Measurements from ENCODE around the gene M1AP.

M1AP gene

DNA sequence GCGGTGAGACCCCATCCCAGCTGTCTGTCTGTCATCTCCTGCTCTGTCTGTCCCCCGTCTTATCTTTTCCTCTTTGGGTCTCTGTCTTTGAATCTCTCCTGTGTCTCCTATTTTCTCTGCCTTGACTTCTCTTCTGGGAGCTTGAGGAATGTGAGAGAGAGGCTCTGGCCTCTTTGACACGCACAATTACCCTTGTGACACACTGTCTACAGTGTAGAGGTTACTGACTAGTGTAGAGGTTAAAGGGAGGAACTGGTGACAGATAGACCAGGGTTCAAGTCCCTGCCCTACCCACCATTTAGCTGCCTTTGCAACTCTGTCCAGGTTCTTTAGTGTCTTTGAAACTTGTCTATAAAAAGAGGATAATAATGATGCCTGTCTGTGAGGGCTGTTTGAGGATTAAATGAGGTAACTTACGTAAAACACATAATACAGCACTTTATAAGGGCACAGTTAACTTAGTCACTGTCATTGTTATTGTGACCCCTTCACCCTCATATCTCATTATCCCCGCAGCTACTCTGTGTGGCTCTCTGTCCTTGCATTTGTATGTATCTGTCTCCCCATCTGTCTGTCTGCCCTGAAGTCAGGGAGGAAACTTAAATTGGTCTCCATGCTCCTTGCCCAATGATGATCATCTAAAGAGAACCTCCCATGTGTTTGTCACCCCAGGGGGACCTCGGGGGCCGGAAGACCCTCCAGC is 25.8 kb upstream of the M1AP start:
- no peak for DNase-seq
- Mint-ChIP-seq H3K4me3 (no peak overlapping the region), H3K36me3 (peaks cover 10% of the 10 kb centered on the region), H3K27ac (no peak overlapping the region), H3K4me1 (no peaks in the 10 kb centered on the region), H3K9me3 (no peaks in the 10 kb centered on the region), H3K27me3 (no peaks in the 10 kb centered on the region)
- CTCF ChIA-PET = no interaction called here

DNA sequence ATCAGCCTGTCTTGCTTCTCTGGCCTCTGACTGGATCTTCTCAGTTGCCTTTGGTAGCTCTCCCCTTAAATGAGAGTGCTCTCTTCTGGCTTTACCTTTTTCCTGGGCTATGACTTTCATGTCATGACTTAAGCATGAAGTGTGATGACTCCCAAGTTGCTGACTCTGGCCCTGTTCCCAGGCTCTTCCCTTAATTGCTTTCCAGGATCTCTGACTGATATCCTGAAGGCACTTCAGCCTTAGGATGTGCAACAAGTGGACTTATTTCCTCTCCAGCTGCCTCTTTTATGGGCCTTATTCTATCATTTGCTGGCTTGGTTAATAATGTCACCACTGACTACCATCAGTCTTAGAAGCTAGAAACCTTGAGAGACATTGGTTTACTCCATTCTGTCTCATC is 23.3 kb upstream of the M1AP start:
- CTCF ChIA-PET = interaction anchor here (0.6 to 1.3 kb wide), 2 partner anchors 25 to 480 kb away, joined by 3 read pairs; no protein-coding TSS in a partner anchor
- no peak overlapping the region for H3K4me3 Mint-ChIP-seq
- H3K4me1 Mint-ChIP-seq = no peaks in the 10 kb centered on the region
- H3K27me3 Mint-ChIP-seq = no peaks in the 10 kb centered on the region
- H3K9me3 Mint-ChIP-seq = no peaks in the 10 kb centered on the region
- no peak overlapping the region for H3K27ac Mint-ChIP-seq
- H3K36me3 Mint-ChIP-seq = peaks cover 7% of the 10 kb centered on the region
- DNase-seq = no peak

DNA sequence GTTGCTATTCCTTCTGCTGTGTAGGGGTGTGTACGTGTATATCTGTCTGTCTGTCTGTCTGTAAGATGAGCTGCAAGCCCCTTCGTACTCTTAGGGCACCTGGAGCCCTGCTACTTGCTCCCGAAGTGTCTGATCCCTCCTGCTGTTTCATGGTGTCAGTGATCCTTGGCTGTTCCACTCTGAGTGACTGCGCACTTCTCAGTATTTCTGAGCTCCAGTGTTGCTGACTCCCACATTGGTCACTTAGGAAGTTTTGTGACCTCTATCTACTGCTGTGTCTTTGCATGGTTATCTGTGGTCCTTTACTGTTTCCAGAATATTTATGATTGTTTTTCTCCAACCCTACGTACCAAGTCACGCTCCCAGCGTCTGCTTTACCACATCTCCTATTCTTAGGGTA is 22.1 kb upstream of the M1AP start:
- Mint-ChIP-seq H3K4me3 (no peak overlapping the region), H3K36me3 (no peaks in the 10 kb centered on the region), H3K4me1 (no peaks in the 10 kb centered on the region), H3K27me3 (no peaks in the 10 kb centered on the region), H3K9me3 (no peaks in the 10 kb centered on the region), H3K27ac (no peak overlapping the region)
- no peak for DNase-seq
- CTCF ChIA-PET = interaction anchor here (1.1 kb wide), 1 partner anchor 167 kb away, joined by 3 read pairs; no protein-coding TSS in a partner anchor

GRCh38 chr2:74668087-74668486 is 20.0 kb upstream of the M1AP start:
- H3K27ac Mint-ChIP-seq = no peak overlapping the region
- CTCF ChIA-PET = interaction anchor here (0.6 kb wide), 1 partner anchor 796 kb away, joined by 4 read pairs; no protein-coding TSS in a partner anchor
- H3K4me1 Mint-ChIP-seq = no peaks in the 10 kb centered on the region
- no peak overlapping the region for H3K4me3 Mint-ChIP-seq
- no peak for DNase-seq
- H3K27me3 Mint-ChIP-seq = no peaks in the 10 kb centered on the region
- peaks cover 2% of the 10 kb centered on the region for H3K36me3 Mint-ChIP-seq
- no peaks in the 10 kb centered on the region for H3K9me3 Mint-ChIP-seq

GRCh38 chr2:74659462-74659861 is 11.3 kb upstream of the M1AP start:
- Mint-ChIP-seq H3K4me1 (peaks cover 12% of the 10 kb centered on the region), H3K27me3 (peaks cover 7% of the 10 kb centered on the region), H3K9me3 (no peaks in the 10 kb centered on the region), H3K27ac (no peak overlapping the region), H3K36me3 (peaks cover 2% of the 10 kb centered on the region), H3K4me3 (no peak overlapping the region)
- CTCF ChIA-PET = interaction anchor here (1.0 to 1.7 kb wide), 2 partner anchors 14 to 218 kb away, joined by 3 read pairs; no protein-coding TSS in a partner anchor
- DNase-seq = no peak

DNA sequence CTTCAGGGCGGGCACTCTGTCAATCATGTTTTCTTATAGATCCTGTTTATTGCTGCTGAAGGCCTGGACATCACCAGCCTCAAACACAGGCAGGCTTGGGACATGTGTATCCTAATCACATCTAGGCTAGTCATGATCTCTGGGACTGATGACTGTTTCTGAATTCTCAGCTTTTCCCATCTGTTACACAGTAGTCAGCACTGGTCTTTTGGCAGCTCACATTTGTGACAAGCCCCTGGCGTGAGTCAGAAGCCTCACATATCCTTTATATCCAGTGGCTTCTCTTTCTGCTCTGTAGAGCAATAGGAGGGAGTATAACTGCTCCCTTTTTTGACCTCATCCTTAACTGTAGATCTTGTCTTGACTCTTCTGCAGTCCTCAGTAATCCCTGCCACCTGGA is 10.4 kb upstream of the M1AP start:
- CTCF ChIA-PET = interaction anchor here (1.0 kb wide), 1 partner anchor 13 kb away, joined by 3 read pairs; no protein-coding TSS in a partner anchor
- no peak overlapping the region for H3K4me3 Mint-ChIP-seq
- peaks cover 10% of the 10 kb centered on the region for H3K27me3 Mint-ChIP-seq
- peaks cover 2% of the 10 kb centered on the region for H3K36me3 Mint-ChIP-seq
- H3K27ac Mint-ChIP-seq = no peak overlapping the region
- DNase-seq = no peak
- no peaks in the 10 kb centered on the region for H3K9me3 Mint-ChIP-seq
- peaks cover 16% of the 10 kb centered on the region for H3K4me1 Mint-ChIP-seq

DNA sequence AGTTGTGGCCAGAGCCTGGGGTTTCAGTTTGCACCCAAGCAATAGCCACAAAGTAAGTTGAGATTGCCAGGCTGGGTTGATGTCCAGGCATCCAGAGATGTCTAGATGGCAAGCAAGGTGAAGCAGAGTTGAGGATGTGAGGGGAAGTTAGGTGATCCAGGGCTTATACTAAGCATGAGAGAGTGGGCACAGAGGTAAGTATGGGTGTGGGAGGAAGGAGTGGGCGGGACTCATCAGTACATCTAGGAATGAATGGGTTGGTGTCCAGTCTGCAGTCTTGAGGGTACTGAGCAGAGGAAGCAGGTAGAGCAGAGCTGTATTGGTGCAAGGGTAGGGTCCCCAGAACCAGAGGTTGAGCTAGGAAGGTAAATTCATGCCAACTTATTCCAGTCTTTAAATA is 7.4 kb upstream of the M1AP start:
- no peak overlapping the region for H3K27ac Mint-ChIP-seq
- H3K27me3 Mint-ChIP-seq = peaks cover 12% of the 10 kb centered on the region
- CTCF ChIA-PET = interaction anchor here (0.5 kb wide), 1 partner anchor 59 kb away, joined by 3 read pairs; no protein-coding TSS in a partner anchor
- H3K4me1 Mint-ChIP-seq = peaks cover 22% of the 10 kb centered on the region
- no peaks in the 10 kb centered on the region for H3K36me3 Mint-ChIP-seq
- H3K4me3 Mint-ChIP-seq = peak overlapping the region; percentile 49
- no peaks in the 10 kb centered on the region for H3K9me3 Mint-ChIP-seq
- DNase-seq = no peak

- Mint-ChIP-seq H3K4me1 (peaks cover 22% of the 10 kb centered on the region), H3K27ac (peak within 1 kb of the TSS; percentile 68), H3K4me3 (peak within 1 kb of the TSS; percentile 75), H3K27me3 (peaks cover 23% of the 10 kb centered on the region), H3K36me3 (no peaks in the 10 kb centered on the region), H3K9me3 (no peaks in the 10 kb centered on the region)
- peak; percentile 97 for DNase-seq
- CTCF ChIA-PET = no interaction called here
These were observed 6.1 kb upstream of the M1AP start, which contains the start of gene SEMA4F for GRCh38 chr2:74653985-74654882. Gene SEMA4F (plus strand): TSS chr2:74654247. CDS start chr2:74654377, 130 bp downstream.

GRCh38 chr2:74653589-74653984 is 5.5 kb upstream of the M1AP start:
- DNase-seq = no peak
- Mint-ChIP-seq H3K36me3 (no peaks in the 10 kb centered on the region), H3K9me3 (no peaks in the 10 kb centered on the region), H3K4me3 (peak overlapping the region; percentile 75), H3K27me3 (peaks cover 25% of the 10 kb centered on the region), H3K27ac (peak overlapping the region; percentile 68), H3K4me1 (peaks cover 23% of the 10 kb centered on the region)
- CTCF ChIA-PET = no interaction called here

DNA sequence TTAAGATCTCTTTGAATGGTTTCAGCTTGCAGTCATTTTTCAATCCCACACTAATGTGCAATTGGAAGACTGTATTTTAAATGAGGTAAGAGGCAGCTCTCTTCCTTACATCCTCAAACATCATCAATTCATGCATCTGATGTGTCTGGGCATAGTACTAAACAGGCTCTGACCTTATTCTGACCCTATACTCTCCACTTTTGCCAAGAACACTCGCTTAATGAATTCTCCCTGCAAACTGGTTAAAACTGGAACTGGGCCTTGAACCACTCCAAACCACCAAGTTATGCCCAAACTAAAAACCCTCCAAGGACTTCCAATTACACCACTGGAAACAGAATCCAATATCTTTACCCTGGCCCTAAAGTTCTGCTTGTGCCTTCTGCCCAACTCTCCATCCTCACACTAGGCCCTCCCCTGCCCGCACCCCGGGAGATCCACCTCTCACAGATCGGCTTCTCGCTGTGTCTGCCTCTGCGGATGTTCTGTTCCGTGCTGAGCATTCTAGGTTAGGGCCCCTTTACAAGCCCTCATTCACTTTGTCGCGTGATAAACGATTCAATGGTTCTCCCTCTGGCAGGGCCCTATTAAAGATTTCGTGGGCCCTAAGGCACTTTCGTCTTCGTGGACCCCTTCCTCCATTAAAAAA is 1.2 kb downstream of the M1AP start:
- Mint-ChIP-seq H3K4me1 (peaks cover 4% of the 10 kb centered on the region), H3K27me3 (peaks cover 36% of the 10 kb centered on the region), H3K4me3 (no peak overlapping the region), H3K9me3 (no peaks in the 10 kb centered on the region), H3K27ac (no peak overlapping the region), H3K36me3 (no peaks in the 10 kb centered on the region)
- no peak for DNase-seq
- CTCF ChIA-PET = interaction anchor here (0.9 kb wide), 1 partner anchor 25 kb away, joined by 3 read pairs; no protein-coding TSS in a partner anchor

GRCh38 chr2:74646201-74646600 is 1.9 kb downstream of the M1AP start:
- H3K4me1 Mint-ChIP-seq = peaks cover 4% of the 10 kb centered on the region
- H3K36me3 Mint-ChIP-seq = no peaks in the 10 kb centered on the region
- CTCF ChIA-PET = interaction anchor here (0.9 kb wide), 1 partner anchor 26 kb away, joined by 3 read pairs; no protein-coding TSS in a partner anchor
- peaks cover 42% of the 10 kb centered on the region for H3K27me3 Mint-ChIP-seq
- H3K4me3 Mint-ChIP-seq = no peak overlapping the region
- no peak overlapping the region for H3K27ac Mint-ChIP-seq
- DNase-seq = no peak
- H3K9me3 Mint-ChIP-seq = no peaks in the 10 kb centered on the region

DNA sequence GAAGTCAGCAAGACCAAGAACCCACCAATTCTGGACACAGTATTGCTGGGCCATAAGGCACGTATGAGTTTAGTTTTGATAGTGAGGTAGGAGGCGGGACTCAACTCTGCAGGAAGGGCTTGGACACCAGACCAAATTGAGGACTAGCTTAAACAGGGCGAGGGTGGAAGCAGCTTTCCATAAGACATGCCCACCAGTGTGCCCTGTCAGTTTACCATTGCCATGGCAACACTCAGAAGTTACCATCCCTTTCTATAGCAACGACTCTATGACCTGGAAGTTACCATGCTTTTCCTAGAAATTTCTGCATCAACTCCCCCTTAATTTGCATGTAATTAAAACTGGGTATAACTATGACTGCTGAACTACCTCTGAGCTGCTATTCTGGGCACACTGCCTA is 2.8 kb downstream of the M1AP start:
- no peaks in the 10 kb centered on the region for H3K9me3 Mint-ChIP-seq
- H3K36me3 Mint-ChIP-seq = no peaks in the 10 kb centered on the region
- no peak for DNase-seq
- CTCF ChIA-PET = interaction anchor here (0.9 kb wide), 1 partner anchor 14 kb away, joined by 3 read pairs; no protein-coding TSS in a partner anchor
- no peak overlapping the region for H3K4me3 Mint-ChIP-seq
- H3K4me1 Mint-ChIP-seq = peaks cover 4% of the 10 kb centered on the region
- H3K27ac Mint-ChIP-seq = no peak overlapping the region
- peaks cover 43% of the 10 kb centered on the region for H3K27me3 Mint-ChIP-seq

DNA sequence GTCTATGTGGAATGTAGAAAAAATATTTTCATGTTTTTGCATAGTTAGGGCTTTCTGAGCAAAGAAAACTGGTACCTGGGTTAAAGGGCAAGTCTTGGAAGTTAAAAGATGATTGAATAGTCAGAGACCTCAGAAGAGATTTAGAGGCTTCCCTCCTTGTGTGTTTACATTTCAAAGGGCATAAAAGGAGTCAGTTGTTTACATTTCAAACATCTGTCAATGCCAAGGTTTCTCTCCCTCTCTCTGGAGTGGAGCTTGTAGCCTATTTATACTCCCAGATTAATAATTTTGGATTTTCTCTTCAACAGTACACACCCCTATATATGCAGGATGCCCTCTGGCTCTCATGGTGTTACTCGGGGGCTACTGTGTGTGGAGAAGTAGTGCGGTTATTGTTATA is 8.6 kb downstream of the M1AP start:
- H3K27me3 Mint-ChIP-seq = peaks cover 37% of the 10 kb centered on the region
- no peak overlapping the region for H3K27ac Mint-ChIP-seq
- DNase-seq = no peak
- no peak overlapping the region for H3K4me3 Mint-ChIP-seq
- no peaks in the 10 kb centered on the region for H3K9me3 Mint-ChIP-seq
- CTCF ChIA-PET = no interaction called here
- H3K36me3 Mint-ChIP-seq = no peaks in the 10 kb centered on the region
- H3K4me1 Mint-ChIP-seq = no peaks in the 10 kb centered on the region

DNA sequence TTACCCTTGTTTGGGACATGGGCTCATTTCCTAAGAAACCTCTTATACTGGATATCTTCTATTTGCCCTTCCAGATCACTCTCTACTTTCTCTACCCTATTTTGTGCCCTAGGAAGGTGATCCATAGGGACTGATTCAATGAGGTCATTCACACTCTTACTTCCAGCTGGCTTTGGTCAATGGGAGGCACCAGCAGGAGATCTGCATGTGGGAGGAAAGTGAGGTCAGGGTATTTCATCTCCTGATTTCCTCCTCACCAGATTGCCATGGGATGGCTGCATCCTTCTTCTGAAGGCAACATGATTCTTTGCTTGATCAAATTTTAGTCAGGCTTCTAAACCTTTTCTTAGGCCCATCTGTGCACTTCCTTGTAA is 15.2 kb downstream of the M1AP start:
- Mint-ChIP-seq H3K27me3 (peaks cover 16% of the 10 kb centered on the region), H3K9me3 (no peaks in the 10 kb centered on the region), H3K4me1 (no peaks in the 10 kb centered on the region), H3K27ac (no peak overlapping the region), H3K4me3 (no peak overlapping the region), H3K36me3 (no peaks in the 10 kb centered on the region)
- CTCF ChIA-PET = no interaction called here
- DNase-seq = no peak
